Forelimb muscle (tissue), 1 donor: ENCODE results near the gene EFNA4. TPM values are rescaled to one million over a fixed set of nuclear protein-coding genes. Genes with fewer than 3 reads are reported as not detected.

Source experiments
- DNase-seq: peaks from one replicate; pipeline ENCODE4 v3.0.0-alpha.2; 2013; ENCODE audit warnings: low read depth
- polyA plus RNA-seq: library from polyadenylated mRNA; unstranded; fragments of 120-200 nt; gene quantifications from one replicate; pipeline ENCODE4 v1.2.1, GENCODE V29; 2013; ENCODE audit not compliant: insufficient read length

EFNA4 gene
- polyA plus RNA-seq, 1 donor: 6.5 TPM

- no peak for DNase-seq
These were observed 22.7 kb downstream of the EFNA4 start for GRCh38 chr1:155086128-155086741.

DNA sequence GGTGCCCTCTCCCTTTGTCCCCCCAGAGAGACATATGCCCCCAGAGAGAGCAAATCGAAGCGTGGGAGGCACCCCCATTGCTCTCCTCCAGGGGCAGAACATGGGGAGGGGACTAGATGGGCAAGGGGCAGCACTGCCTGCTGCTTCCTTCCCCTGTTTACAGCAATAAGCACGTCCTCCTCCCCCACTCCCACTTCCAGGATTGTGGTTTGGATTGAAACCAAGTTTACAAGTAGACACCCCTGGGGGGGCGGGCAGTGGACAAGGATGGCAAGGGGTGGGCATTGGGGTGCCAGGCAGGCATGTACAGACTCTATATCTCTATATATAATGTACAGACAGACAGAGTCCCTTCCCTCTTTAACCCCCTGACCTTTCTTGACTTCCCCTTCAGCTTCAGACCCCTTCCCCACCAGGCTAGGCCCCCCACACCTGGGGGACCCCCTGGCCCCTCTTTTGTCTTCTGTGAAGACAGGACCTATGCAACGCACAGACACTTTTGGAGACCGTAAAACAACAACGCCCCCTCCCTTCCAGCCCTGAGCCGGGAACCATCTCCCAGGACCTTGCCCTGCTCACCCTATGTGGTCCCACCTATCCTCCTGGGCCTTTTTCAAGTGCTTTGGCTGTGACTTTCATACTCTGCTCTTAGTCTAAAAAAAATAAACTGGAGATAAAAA, 23.5 kb downstream of the EFNA4 start:
- no peak for DNase-seq

- DNase-seq: no peak
These were observed 27.8 kb downstream of the EFNA4 start for GRCh38 chr1:155091071-155092051.

DNA sequence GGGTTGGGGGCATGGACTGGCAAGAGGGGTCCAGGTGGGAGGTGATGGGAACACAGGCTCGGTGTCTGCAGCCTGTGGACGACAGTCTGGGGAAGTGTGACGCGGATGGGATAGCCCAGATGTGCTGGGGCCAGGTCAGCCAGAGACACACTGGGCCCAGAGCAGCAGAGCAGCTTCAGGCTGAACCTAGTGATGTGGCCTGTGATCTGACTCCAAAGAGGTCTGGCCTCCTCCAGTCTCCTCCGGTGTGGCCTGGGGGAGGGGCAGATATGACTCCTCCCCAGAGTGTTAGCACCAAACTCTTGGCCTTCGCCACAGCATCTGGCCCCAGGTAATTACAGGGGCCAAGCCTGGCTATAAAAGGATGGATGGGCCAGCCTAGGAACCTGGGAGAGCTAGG, 28.6 kb downstream of the EFNA4 start:
- DNase-seq: no peak

GRCh38 chr1:155092641-155093040, 29.1 kb downstream of the EFNA4 start:
- no peak for DNase-seq

- no peak for DNase-seq
These were observed 30.5 kb downstream of the EFNA4 start for GRCh38 chr1:155093911-155094621.

GRCh38 chr1:155094622-155094948, 31.0 kb downstream of the EFNA4 start:
- no peak for DNase-seq

- no peak for DNase-seq
These were observed 35.8 kb downstream of the EFNA4 start for GRCh38 chr1:155099331-155099730.

- DNase-seq: no peak
These were observed 39.8 kb downstream of the EFNA4 start for GRCh38 chr1:155103325-155103724.

GRCh38 chr1:155104605-155105534, 41.3 kb downstream of the EFNA4 start:
- no peak for DNase-seq

- no peak for DNase-seq
These were observed 42.1 kb downstream of the EFNA4 start for GRCh38 chr1:155105604-155106011.

DNA sequence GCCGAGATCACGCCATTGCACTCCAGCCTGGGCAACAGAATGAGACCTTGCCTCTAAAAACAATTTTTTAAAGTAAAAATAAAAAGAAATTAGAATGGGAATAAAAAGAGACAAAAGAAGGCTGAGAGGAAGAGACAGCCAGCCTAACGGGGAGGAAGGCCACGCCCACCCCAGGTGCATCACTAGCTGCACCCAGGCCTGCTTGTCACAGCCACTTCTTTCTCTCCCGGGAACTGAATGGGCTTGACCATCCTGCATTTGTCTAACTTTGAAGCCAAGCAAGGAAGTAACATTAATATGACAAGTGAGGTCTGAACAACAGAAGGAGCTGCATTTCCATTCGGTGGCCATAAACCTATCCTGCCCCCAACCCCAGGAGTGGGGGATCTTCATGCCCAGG, 43.3 kb downstream of the EFNA4 start:
- no peak for DNase-seq

GRCh38 chr1:155107309-155108264, 44.0 kb downstream of the EFNA4 start:
- no peak for DNase-seq

DNA sequence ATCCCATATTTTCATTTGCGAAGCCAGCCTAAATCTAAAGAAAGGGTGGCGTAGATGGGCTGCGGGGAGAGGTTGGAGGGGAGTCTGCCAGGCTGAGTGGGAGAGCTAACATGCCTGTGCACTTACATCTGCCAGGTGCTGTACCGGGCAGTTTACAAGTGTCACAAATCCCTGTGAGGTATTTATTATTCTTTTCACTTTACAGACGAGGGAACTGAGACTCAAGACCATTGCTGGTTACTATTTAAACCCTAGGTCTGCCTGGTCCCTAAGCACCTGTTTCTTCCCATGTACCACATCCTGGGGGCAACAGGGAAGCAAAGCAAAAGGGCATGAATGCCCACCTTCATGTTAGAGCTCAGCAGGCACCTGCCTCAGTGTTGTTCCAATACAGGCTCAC, 44.8 kb downstream of the EFNA4 start:
- DNase-seq: no peak

DNA sequence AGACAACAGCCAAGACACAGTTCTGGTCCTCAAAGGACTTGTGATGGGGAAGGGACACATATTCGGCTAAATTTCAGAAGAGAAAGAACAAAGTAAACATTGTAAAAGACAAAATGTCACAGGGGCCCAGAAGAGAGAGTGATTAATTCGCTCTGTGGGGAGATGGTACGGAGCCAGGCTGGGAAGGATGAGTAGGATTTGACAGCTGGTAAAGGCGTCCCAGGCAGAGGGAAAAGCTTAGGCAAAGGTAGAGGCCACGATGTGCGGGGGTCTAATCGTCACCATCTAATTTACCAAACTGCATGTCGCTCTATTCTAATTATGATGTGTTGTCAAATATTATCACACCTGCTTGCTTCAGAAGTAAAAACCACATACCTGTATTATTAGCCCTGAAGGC, 46.8 kb downstream of the EFNA4 start:
- no peak for DNase-seq

DNA sequence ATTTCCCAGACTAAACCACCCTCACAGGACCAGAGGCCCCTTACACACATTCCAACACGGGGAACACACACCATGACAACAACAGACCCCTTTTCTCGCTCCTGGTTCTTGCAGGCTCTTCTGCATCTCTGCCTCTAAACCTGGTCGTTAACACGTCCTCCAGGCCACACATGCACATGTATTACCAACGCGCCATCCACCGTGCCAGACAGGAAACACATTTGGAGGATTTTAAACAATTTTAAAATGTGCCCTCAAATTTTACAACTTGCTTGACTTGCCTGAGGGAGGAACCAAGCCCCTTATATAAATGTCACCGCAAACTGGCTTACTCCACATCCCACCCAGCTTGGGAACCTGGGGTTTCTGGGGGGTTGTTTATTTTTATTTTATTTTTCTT, 47.3 kb downstream of the EFNA4 start:
- DNase-seq: no peak

DNA sequence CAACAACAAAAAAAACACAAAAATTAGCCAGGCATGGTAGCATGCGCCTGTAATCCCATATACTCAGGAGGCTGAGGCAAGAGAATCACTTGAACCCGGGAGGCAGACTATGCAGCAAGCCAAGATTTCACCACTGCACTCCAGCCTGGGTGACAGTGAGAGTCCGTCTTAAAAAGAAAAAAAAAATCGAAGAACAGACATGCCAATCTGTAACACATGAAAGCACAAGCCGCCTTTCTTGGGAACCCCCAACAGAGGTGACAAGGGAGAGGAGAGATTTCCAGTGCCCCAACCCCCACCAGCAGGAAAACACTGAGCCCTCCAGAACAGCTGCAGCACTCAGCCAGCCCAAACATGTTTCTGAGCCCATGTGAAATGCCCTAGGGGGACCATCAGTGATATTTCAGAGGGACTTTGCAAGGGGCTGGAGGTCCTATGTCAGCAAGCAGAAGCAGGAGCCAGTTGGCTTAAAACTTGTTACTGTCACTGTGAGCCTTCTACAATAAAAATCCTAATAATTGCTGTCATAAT, 50.0 kb downstream of the EFNA4 start:
- DNase-seq: no peak

DNA sequence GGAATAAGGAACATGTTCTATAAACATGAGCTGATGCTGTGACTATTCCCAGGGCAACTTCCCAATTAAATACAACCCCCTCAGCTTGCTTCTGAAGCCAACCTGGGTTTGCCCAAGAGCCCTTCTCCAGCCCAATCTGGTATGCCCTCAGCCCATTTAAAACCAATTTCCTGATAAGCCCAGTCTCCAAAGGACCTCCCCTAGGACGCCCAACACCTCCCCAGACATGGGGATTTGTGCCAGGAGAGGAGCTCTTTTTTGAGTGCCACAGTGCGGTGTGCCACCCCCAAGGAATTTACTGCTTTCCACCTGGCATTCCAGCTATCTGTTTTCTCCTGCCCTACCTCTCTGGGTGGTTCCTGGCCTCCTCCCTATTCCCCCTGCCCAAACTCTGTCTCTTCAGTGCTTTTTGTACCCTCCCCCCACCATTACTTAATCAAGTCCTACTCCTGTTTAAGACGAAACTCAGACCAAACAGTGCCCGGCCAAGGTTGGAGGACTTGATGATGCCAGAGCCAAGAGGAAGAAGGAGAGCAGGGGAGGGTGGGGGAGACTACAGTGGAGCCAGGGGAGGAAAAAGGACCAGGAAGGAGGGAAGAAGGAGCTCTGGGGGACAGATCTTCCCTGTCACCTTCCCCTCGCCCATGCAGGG, 52.7 kb downstream of the EFNA4 start:
- no peak for DNase-seq

DNA sequence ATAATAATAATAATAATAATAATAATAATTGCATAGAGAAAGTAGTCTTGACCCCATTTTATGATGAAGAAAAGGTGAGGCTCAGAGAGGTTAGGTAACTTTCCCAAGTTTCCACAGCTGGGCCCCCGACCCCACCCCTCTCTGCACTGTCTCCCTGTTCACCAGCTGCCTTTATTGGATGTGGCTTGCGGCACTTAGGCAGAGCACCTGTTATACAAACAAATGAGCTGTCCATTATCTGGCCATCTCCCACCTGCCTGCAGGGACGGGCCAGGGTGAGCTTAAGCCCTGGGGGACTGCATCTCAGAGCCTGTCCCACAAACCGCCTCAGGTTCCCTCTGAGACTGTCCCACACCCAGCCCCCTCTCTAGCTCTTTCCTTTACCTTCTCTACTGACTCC, 54.1 kb downstream of the EFNA4 start:
- DNase-seq: no peak
